H1 (cell line): ENCODE measurements around the gene CLDN14. TPM values are rescaled to one million over a fixed set of nuclear protein-coding genes. Genes with fewer than 3 reads are reported as not detected.

Experiments
- BRCA1 ChIP-seq: IDR thresholded peaks from 2 replicates; pipeline ENCODE4 v1.6.1; 2012; ENCODE audit warnings: low read depth, low read length, improper control_type of control experiment
- GTF2F1 ChIP-seq: IDR thresholded peaks from 2 replicates; pipeline ENCODE4 v1.6.1; 2012; ENCODE audit warnings: low read depth, low read length, improper control_type of control experiment, borderline replicate concordance
- HDAC6 ChIP-seq: IDR thresholded peaks from one replicate; pipeline ENCODE4 v1.7.1; 2012; ENCODE audit warnings: low read depth, mild to moderate bottlenecking, inconsistent platforms, low read length, moderate library complexity
- JUND ChIP-seq: IDR thresholded peaks from 2 replicates; pipeline ENCODE4 v1.6.1; 2011; ENCODE audit warnings: mild to moderate bottlenecking, improper control_type of control experiment, low read length
- KDM5A ChIP-seq: fragments of 200-600 bp; IDR thresholded peaks from 2 replicates; pipeline ENCODE4 v1.7.1; 2012; ENCODE audit warnings: mild to moderate bottlenecking, low read length, inconsistent platforms, mixed read lengths
- RAD21 ChIP-seq, 2 experiments: IDR thresholded peaks in 1 of 2; conservative IDR thresholded peaks in 1 of 2; 2 replicates each; pipeline ENCODE4 v1.6.1; 2011; ENCODE audit warnings: low read depth in 2 of 2, low read length in 2 of 2, improper control_type of control experiment in 1 of 2, inconsistent platforms in 1 of 2, mild to moderate bottlenecking in 1 of 2, moderate library complexity in 1 of 2
- RFX5 ChIP-seq: IDR thresholded peaks from 2 replicates; pipeline ENCODE4 v1.6.1; 2011; ENCODE audit warnings: low read depth, low read length, improper control_type of control experiment, borderline replicate concordance
- TBP ChIP-seq: IDR thresholded peaks from 2 replicates; pipeline ENCODE4 v1.6.1; 2011; ENCODE audit warnings: low read depth, low read length, improper control_type of control experiment
- polyA plus RNA-seq, 7 experiments: library from polyadenylated mRNA; depleted of rRNA in 3 of 7; stranded (reverse) in 5 of 7; unstranded in 2 of 7; fragments of >200 nt in 5 of 7; fragments of 200-250 nt in 2 of 7; gene quantifications; 1 replicate in 5 of 7; 2 replicates in 1 of 7; 4 replicates in 1 of 7; pipeline versions ENCODE4 v1.2.1 to v1.2.3, GENCODE V29; 2011 to 2013; ENCODE audit warnings: missing spikeins in 2 of 7, mixed read lengths in 2 of 7
- total RNA-seq: library from RNA; stranded (reverse); fragmentation: NEBNext Ultra II Directional; extraction: Animal tissue kit (Norgen Biotek cat#: 25700); gene quantifications from 2 replicates; pipeline ENCODE4 v1.2.1, GENCODE V29; 2021

CLDN14 gene
- total and polyA plus RNA-seq, 2 of the 8 experiments (the other 6 are each of a cell fraction or from before 2014, with no cell fraction given): 0.08 TPM; not detected in 1

GRCh38 chr21:36516281-36516680, 36.4 kb upstream of the CLDN14 start (continued):
- TF ChIP-seq RAD21 (IDR thresholded peaks at IDR 0.05 in 1 of 2, conservative IDR thresholded peaks at IDR 0.05 in 1 of 2; ENCODE audit: low read depth in 2 of 2, low read length in 2 of 2) (no peak), JUND (no peak), KDM5A (no peak), TBP (no peak), RFX5 (no peak), GTF2F1 (no peak), HDAC6 (no peak), BRCA1 (no peak)
